SJSA1 (cell line): Measurements from ENCODE around the gene ARRB2. TPM values are rescaled to one million over a fixed set of nuclear protein-coding genes. Genes with fewer than 3 reads are reported as not detected.

Experiments used
- DNase-seq, 2 experiments: peaks; one replicate each; pipeline ENCODE4 v3.0.0-alpha.2; 2015 to 2020; ENCODE audit warnings: low spot score in 2 of 2, low read depth in 1 of 2
- H3K27ac ChIP-seq: fragments of 250-450 bp; sonication (Bioruptor Pico); 2 replicates; pipeline ENCODE4 v1.5.1; 2020; ENCODE audit warnings: mild to moderate bottlenecking, moderate library complexity
- H3K27me3 ChIP-seq: fragments of 250-450 bp; sonication (Bioruptor Pico); replicated peaks from 2 replicates; pipeline ENCODE4 v1.5.1; 2020; ENCODE audit warnings: mild to moderate bottlenecking, moderate library complexity
- H3K36me3 ChIP-seq: fragments of 250-450 bp; sonication (Bioruptor Pico); 2 replicates; pipeline ENCODE4 v1.5.1; 2020; ENCODE audit warnings: mild to moderate bottlenecking
- H3K4me1 ChIP-seq: fragments of 250-450 bp; sonication (Bioruptor Pico); replicated peaks from 2 replicates; pipeline ENCODE4 v1.6.1; 2021; ENCODE audit warnings: mild to moderate bottlenecking
- H3K4me3 ChIP-seq: fragments of 250-450 bp; sonication (Bioruptor Pico); 2 replicates; pipeline ENCODE4 v1.5.1; 2020; ENCODE audit warnings: mild to moderate bottlenecking
- H3K9me3 ChIP-seq: fragments of 250-450 bp; sonication (Bioruptor Pico); replicated peaks from 2 replicates; pipeline ENCODE4 v1.5.1; 2020; ENCODE audit warnings: mild to moderate bottlenecking
- total RNA-seq: library from RNA; depleted of rRNA; stranded (reverse); fragments of >200 nt; shearing (Covaris generic); gene quantifications from 2 replicates; pipeline ENCODE4 v1.2.3, GENCODE V29; 2014

The ARRB2 gene
- total RNA-seq, 1 experiment from 2014 or later: 8.2 TPM

DNA sequence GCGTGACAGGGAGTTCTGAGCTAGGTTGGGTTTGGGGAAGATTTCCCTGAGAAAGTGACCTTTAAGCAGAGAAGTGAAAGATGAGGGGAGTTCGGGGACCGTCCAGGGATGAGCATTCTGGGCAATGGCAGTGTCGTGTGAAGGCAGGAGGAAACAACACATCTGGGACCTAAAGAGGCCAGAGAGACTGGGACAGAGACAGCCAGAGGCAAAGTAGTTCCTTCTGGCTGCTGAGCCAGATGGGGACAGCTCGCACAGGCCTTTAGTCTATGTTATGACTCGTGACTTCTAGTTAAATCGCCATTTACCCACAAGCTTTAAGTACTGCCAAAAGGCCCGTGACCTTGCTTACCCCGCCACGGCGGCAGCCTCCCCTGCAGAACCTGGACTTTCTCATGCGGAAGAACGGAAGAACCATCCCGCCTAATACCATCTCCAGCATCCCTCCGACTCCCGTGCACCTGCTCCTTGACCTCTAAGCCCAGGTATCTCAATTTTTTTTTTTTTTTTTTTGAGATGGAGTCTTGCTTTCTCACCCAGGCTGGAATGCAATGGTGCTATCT lies 12.3 kb downstream of the ARRB2 start:
- DNase-seq: no peak

DNA sequence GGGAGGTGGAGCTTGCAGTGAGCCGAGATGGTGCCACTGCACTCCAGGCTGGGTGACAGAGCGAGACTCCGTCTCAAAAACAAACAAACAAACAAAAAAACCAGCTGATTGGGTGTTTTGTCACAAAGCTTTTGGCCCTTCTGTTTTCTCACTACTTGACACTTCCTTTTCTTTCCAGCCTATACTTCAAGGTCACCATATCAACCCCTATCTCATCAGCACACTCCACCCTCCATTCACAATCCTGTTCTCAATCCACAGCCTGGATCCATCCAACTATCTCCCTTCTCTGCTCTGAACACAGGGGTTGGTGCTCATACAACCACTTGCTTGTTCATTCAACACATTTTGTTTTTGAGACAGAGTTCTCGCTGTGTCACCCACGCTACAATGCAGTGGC lies 14.2 kb downstream of the ARRB2 start:
- Histone ChIP-seq H3K27ac (no peak overlapping the region), H3K9me3 (no peaks in the 10 kb centered on the region), H3K36me3 (no peaks in the 10 kb centered on the region), H3K27me3 (no peaks in the 10 kb centered on the region), H3K4me3 (no peak overlapping the region), H3K4me1 (peaks cover 11% of the 10 kb centered on the region)
- no peak for DNase-seq

More for the DNA sequence above, 12.3 kb downstream of the ARRB2 start:
- Histone ChIP-seq H3K4me3 (no peak overlapping the region), H3K27me3 (no peaks in the 10 kb centered on the region), H3K27ac (no peak overlapping the region), H3K4me1 (peaks cover 14% of the 10 kb centered on the region), H3K36me3 (no peaks in the 10 kb centered on the region), H3K9me3 (no peaks in the 10 kb centered on the region)

DNA sequence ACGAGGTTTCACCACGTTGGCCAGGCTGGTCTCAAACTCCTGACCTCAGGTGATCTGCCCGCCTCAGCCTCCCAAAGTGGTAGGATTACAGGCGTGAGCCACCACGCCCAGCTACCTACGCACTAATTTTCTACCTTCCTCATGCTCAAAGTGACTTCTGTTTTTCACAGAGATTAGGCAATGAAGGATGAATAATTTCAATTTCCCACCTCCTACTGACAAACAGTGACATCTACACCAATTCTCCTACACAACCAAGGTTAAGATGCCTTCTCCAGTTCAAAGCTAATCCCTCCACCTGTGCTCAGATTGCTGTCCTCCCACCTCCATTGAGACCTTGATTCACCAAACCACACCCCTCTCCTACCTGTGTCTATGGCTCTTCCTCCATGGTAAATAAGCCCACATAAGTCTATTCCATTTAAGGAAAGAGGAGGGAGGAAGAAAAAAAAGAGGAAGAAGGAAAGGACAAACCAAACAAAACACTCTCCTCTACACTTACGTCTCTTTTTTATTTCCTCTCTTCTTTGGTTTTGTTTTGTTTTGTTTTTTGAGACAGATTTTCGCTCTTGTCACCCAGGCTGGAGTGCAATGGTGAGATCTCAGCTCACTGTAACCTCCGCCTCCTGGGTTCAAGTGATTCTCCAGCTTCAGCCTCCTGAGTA lies 15.3 kb downstream of the ARRB2 start:
- Histone ChIP-seq H3K36me3 (no peaks in the 10 kb centered on the region), H3K27ac (no peak overlapping the region), H3K9me3 (no peaks in the 10 kb centered on the region), H3K27me3 (no peaks in the 10 kb centered on the region), H3K4me3 (no peak overlapping the region), H3K4me1 (peaks cover 8% of the 10 kb centered on the region; the same call in 1 of the 2 replicates)
- DNase-seq: no peak

DNA sequence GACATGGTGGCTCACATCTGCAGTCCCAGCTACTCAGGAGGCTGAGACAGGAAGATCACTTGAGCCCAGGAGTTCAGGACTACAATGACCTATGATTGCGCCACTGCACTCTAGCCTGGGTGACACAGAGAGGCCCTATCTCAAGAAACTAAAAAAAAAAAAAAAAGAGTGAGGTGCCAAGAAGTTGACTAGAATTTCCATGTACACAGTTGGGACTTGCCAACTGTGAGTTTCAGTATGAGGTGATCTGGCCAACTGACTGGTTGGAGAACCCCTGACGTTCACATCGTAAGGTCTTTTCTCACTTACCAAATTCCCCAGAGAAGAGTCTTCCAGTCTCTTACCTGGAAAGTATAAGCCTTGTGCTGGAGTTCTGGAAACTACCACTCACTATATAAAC lies 17.7 kb downstream of the ARRB2 start:
- no peak overlapping the region for H3K27ac ChIP-seq
- H3K4me1 ChIP-seq: peaks cover 10% of the 10 kb centered on the region; the same call in 1 of the 2 replicates
- DNase-seq: no peak
- H3K27me3 ChIP-seq: no peaks in the 10 kb centered on the region
- no peaks in the 10 kb centered on the region for H3K36me3 ChIP-seq
- H3K9me3 ChIP-seq: no peaks in the 10 kb centered on the region
- no peak overlapping the region for H3K4me3 ChIP-seq

DNA sequence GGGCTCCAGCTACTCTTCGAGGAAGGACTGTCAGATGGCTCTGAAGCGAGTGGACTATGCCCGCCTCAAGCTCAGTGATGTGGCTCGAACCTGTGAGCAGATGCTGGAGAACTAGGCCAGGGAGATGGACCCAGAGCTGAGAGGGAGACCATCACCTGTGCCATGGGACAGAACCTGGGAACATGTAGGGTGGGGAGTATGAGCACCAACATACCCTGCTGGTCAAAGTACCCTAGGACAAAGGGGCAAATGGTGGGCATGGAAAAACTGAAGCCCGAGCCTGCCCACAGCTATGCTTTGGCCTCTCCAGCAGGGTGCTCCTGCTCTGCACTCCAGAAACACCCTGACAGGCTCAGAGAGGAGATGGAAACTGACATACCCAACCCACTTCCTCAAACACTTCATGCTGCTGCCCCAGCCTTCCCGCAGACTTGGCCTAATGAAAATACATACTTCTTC lies 22.7 kb downstream of the ARRB2 start:
- H3K9me3 ChIP-seq: no peaks in the 10 kb centered on the region
- H3K4me1 ChIP-seq: peaks cover 10% of the 10 kb centered on the region; the same call in 1 of the 2 replicates
- no peak for DNase-seq
- peaks cover 6% of the 10 kb centered on the region for H3K27me3 ChIP-seq
- H3K36me3 ChIP-seq: no peaks in the 10 kb centered on the region
- no peak overlapping the region for H3K27ac ChIP-seq
- no peak overlapping the region for H3K4me3 ChIP-seq

DNA sequence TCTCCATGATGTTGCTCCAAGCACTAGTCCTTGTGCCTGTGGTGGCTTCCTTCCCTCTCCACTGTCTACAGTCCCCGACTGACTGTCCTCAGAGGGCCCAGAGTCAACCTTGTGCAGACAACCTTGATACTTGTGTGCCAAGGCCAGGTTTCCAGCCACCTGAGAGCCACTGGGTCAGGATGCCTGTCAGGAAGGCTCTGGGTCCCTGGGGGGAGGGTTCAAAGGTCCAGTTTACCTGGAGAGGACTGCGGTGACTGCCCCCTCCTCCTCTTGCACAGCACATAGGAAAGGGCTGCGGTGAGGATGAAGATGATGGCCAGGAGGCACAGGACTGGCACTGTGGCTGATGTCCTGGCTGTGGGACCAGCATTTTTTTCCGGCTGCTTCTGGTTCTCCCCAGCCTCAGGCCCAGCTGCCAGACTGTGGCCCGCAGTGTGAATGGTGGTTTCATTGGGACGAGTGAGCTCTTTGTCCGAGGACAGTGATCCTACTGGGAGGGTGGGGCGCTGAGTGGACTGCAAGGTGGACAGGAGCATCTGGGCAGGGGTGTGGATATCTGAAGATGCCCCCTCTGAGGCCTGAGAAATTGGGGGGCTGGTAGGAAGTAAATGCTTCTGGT lies 24.5 kb downstream of the ARRB2 start:
- H3K4me3 ChIP-seq: no peak overlapping the region
- H3K27ac ChIP-seq: no peak overlapping the region
- 0 out of 2 replicates have a peak, but pooled peaks cover 3% of the 10 kb centered on the region for H3K36me3 ChIP-seq
- no peak for DNase-seq
- peaks cover 3% of the 10 kb centered on the region; the same call in 1 of the 2 replicates for H3K9me3 ChIP-seq
- peaks cover 24% of the 10 kb centered on the region for H3K4me1 ChIP-seq
- H3K27me3 ChIP-seq: peaks cover 23% of the 10 kb centered on the region

DNA sequence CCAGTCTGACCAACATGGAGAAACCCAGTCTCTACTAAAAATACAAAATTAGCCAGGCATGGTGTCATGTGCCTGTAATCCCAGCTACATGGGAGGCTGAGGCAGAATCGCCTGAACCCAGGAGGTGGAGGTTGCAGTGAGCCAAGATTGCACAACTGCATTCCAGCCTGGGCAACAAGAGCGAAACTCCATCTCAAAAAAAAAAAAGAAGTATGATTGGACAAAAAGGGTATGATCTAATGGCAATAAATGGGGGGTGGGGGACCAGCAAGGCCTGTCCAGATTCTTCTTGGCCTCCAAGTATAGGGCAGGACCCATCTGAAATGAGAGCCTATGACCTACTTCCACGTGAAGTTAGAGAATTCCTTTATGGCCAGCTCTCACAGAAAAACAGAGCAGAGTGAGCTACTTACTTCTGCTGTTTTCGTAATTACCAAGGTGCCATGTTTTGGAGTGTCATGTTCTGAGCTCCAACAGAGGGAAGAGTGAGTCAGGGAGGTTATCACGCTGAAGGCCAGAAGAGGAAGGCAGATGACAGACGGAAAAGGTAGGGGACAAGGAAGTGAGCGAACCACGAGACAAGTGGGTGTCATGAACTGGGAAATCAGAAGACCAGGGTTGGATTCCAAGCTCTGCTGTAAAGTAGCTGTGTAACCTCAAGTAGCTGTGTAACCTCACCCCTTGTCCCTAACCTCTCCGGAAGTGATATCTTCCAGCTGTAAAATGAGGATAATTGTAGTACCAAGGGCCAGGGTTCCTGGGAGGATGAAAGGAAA lies 25.6 kb downstream of the ARRB2 start:
- peaks cover 29% of the 10 kb centered on the region for H3K27me3 ChIP-seq
- H3K9me3 ChIP-seq: peaks cover 3% of the 10 kb centered on the region; the same call in 1 of the 2 replicates
- H3K4me3 ChIP-seq: no peak overlapping the region
- H3K4me1 ChIP-seq: peaks cover 20% of the 10 kb centered on the region
- no peak overlapping the region for H3K27ac ChIP-seq
- H3K36me3 ChIP-seq: 0 out of 2 replicates have a peak, but pooled peaks cover 3% of the 10 kb centered on the region
- no peak for DNase-seq

DNA sequence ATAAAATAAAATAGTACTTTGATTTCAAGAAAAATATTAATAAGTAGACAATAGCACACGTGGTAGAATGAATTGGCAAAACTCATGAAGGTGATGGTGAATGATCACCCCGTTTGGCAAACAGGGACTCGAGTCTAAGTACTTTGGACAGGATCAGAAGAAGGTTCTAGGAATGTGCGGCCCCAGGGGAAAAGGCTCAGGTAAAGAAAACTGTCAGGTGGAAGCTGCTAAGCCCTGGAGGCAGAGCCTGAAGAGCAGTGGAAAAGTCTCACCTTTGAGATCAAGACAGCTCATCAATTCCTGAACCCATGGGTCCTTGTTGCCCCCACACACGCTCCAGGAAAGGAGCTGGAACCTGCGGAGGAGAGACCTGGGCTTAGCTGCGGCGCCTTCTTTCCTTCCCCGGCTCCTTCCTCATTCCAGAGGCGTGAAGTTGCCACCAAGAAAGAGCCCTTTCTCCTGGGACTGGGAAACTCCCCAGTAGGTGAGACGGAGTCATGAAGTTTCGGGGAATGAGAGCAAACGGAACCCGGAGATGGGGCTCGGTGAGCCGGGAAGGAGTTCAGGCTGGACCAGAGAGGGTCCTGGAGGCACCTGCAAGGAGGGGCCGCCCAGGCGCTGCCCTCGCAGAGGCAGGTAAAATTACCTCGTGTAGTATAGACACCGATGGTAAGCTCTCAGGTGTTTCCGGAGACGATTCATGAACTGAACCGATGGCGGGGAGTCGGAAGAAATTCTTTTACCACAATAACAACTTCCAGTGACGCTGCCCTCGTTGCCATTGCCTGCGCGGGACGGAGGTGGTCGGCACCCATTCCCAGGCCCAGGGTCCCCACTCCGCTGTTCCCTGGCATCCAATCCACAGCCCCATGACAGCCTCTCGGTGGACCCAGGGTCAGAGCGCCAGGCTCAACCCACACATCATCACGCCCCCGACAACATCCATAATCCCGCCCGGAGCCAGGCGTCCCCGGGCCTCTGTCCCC lies 28.0 kb downstream of the ARRB2 start:
- H3K27ac ChIP-seq: no peak overlapping the region

DNA sequence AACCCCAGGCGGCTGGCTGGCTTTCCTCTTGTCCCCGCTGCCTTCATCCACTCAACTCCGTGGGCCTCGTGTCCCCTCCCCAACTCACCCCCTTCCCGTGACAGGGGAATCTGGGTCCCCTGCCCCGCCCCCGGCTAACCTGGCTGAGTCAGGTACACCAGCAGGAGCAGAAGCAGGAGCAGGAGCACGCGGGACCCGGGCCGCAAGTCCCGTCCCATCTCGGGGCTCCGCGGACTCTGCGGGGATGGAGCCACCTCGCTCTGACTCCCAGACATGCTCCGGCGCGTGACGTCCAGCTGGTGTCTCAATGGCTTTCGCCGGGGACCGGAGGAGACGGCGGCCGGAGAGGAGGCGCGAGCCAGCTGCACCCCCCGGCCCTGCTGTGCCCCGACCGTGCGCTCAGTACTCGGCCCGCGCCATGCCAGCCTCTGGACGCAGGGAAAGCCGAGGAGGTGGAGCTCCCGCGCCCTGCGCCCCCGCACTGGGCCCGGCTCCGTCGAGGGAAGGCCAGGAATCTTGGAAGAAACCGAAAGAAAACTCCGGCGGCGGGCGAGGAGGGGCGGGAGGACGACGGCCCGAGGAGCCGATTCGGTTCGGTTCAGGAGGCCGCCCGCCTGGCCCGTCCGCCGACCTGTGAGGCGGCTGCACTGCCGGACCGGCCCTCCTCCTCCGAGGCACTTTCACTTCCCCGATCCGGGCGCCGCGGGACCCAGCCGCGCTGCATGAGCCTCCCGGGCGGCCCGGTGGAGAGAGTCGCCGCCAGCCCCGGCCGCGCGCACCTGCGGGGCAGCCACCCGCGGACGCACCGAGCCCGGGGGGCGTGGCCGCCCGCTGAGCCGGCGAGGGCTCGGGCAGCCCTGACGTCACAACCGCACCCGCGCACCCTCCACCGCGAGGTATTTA lies 28.9 kb downstream of the ARRB2 start, which contains the start of the genes CXCL16 and ZMYND15:
Gene CXCL16 (minus strand): TSS at position 807 of the 903 bp plus-strand sequence. CDS start 589 bp downstream, at position 218.
Gene ZMYND15 (plus strand): TSS at position 712 of the 903 bp plus-strand sequence. CDS start 716 bp downstream, outside the sequence.
- Histone ChIP-seq H3K4me3 (peak within 1 kb of the TSS; percentile 69), H3K36me3 (0 out of 2 replicates have a peak, but pooled peaks cover 3% of the 10 kb centered on the region), H3K27me3 (peaks cover 29% of the 10 kb centered on the region), H3K9me3 (peaks cover 3% of the 10 kb centered on the region; the same call in 1 of the 2 replicates), H3K4me1 (peaks cover 14% of the 10 kb centered on the region), H3K27ac (no peak within 1 kb of the TSS)
- DNase-seq: peak in 1 of 2 experiments; percentile 39

More for the DNA sequence above, 28.0 kb downstream of the ARRB2 start:
- Histone ChIP-seq H3K27me3 (peaks cover 29% of the 10 kb centered on the region), H3K4me3 (peak overlapping the region; percentile 69), H3K9me3 (peaks cover 3% of the 10 kb centered on the region; the same call in 1 of the 2 replicates), H3K4me1 (peaks cover 14% of the 10 kb centered on the region), H3K36me3 (0 out of 2 replicates have a peak, but pooled peaks cover 3% of the 10 kb centered on the region)
- no peak for DNase-seq

DNA sequence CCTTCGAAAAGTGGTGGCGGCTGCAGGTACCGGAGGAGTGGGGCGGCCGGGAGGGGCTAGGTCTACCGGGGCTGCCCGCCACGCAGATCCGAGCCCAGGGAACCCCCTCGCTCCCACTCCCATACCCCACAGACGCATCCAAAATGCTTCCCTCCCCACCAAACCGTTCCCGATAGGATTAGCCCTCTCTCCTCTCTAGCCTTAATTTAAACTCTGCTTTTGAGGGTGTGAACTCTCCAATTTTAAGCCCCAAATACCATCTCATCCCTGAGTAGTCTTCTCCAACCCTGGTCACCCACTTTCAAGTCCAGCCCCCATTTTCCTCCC lies 29.6 kb downstream of the ARRB2 start:
- H3K27me3 ChIP-seq: peaks cover 29% of the 10 kb centered on the region

DNA sequence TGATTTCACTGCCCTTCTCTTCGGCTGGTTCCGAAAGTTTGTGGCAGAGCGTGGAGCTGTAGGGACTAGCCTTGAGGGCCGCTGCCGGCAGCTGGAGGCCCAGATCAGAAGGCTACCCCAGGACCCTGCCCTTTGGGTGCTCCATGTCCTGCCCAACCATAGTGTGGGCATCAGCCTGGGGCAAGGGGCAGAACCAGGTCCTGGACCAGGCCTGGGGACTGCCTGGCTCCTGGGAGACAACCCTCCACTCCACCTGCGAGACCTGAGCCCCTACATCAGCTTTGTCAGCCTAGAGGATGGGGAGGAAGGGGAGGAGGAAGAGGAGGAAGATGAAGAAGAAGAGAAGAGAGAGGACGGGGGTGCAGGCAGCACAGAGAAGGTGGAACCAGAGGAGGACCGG lies 30.2 kb downstream of the ARRB2 start:
- 0 out of 2 replicates have a peak, but pooled peaks cover 3% of the 10 kb centered on the region for H3K36me3 ChIP-seq
- H3K4me3 ChIP-seq: no peak overlapping the region
- no peak for DNase-seq
- no peak overlapping the region for H3K27ac ChIP-seq
- peaks cover 29% of the 10 kb centered on the region for H3K27me3 ChIP-seq
- H3K9me3 ChIP-seq: peaks cover 3% of the 10 kb centered on the region; the same call in 1 of the 2 replicates
- peaks cover 14% of the 10 kb centered on the region for H3K4me1 ChIP-seq

More for the DNA sequence above, 29.6 kb downstream of the ARRB2 start:
- Histone ChIP-seq H3K36me3 (0 out of 2 replicates have a peak, but pooled peaks cover 3% of the 10 kb centered on the region), H3K27ac (no peak overlapping the region), H3K9me3 (peaks cover 3% of the 10 kb centered on the region; the same call in 1 of the 2 replicates), H3K4me1 (peaks cover 14% of the 10 kb centered on the region), H3K4me3 (peak overlapping the region; percentile 69)
- DNase-seq: no peak
